A549 (cell line): Measurements from ENCODE around the gene PCDHB7. TPM values are rescaled to one million over a fixed set of nuclear protein-coding genes. Genes with fewer than 3 reads are reported as not detected.
A peak's percentile ranks its signal among the peaks of the same experiment; 100 is the strongest.
"Not testable (repeated sequence)": the region's sequence is repeated elsewhere in the genome, so short reads cannot be mapped to it uniquely, and the experiment has no call there.

ENCODE experiments used
- ATAC-seq, 2 experiments: fragments of 200-7000 bp in 1 of 2; fragments of >200 bp in 1 of 2; cut with Nextera tagmentation in 1 of 2; cut with Tn5 transposase in 1 of 2; 3 replicates each; pipeline versions ENCODE4 v1.8.0 to v1.9.1; 2018 to 2020; ENCODE audit warnings: mild to moderate bottlenecking in 1 of 2, moderate library complexity in 1 of 2
- CTCF ChIA-PET: fragments of 300-600 bp; sonication (Branson Sonifier 250); formaldehyde crosslinking; extraction: SDS; loops from one replicate; lab custom pipeline; 2021; ENCODE audit warnings: antibody characterized with exemption, inconsistent platforms; lab: Yijun Ruan, JAX
- POLR2A ChIA-PET: fragments of 350-600 bp; formaldehyde crosslinking; extraction: SDS; loops from one replicate; lab custom pipeline; 2021; ENCODE audit warnings: antibody characterized with exemption, inconsistent platforms; lab: Yijun Ruan, JAX
- DNase-seq, 2 experiments: peaks; one replicate each; pipeline versions ENCODE4 v3.0.0 to v3.0.0-alpha.2; 2011 to 2016; ENCODE audit warnings: low read depth in 1 of 2, low spot score in 1 of 2
- FAIRE-seq: peaks from 2 replicates; lab custom pipeline; 2011; peaks lifted over from hg19 to GRCh38; lab: Jason Lieb, UNC
- H3K27ac ChIP-seq, 2 experiments: fragments of >200 bp; sonication (Bioruptor Twin); formaldehyde crosslinking; 3 replicates each; pipeline ENCODE4 v1.5.1; 2016 to 2017
- H3K4me1 ChIP-seq: fragments of >200 bp; sonication (Bioruptor Twin); formaldehyde crosslinking; 3 replicates; pipeline ENCODE4 v1.6.1; 2016
- H3K4me2 ChIP-seq: fragments of >200 bp; sonication (Bioruptor Twin); formaldehyde crosslinking; 3 replicates; pipeline ENCODE4 v1.6.1; 2016
- H3K4me3 ChIP-seq: fragments of >200 bp; sonication (Bioruptor Twin); formaldehyde crosslinking; 3 replicates; pipeline ENCODE4 v1.5.1; 2016
- H3K9me3 ChIP-seq: fragments of >200 bp; sonication (Bioruptor Twin); formaldehyde crosslinking; 3 replicates; pipeline ENCODE4 v1.6.1; 2016
- EHMT2 ChIP-seq: fragments of 200-600 bp; sonication (generic); IDR thresholded peaks from 2 replicates; pipeline ENCODE4 v1.6.1; 2016; ENCODE audit warnings: antibody characterized with exemption, low read depth, mild to moderate bottlenecking, moderate library complexity
- ELK1 ChIP-seq: fragments of 150-350 bp; IDR thresholded peaks from 2 replicates; pipeline ENCODE4 v1.6.1; 2014; ENCODE audit warnings: low read depth, mild to moderate bottlenecking, low read length
- FOSB ChIP-seq: fragments of 250-450 bp; sonication (Bioruptor Pico); IDR thresholded peaks from 2 replicates; pipeline ENCODE4 v1.5.0; 2020; ENCODE audit warnings: mild to moderate bottlenecking, moderate library complexity
- FOSL2 ChIP-seq, 2 experiments: fragments of 450-650 bp in 1 of 2; fragments of >200 bp in 1 of 2; sonication (Bioruptor Twin) in 1 of 2; formaldehyde crosslinking; IDR thresholded peaks; 2 replicates each; pipeline versions ENCODE4 v1.5.0 to v1.6.1; 2016 to 2020; ENCODE audit warnings: mild to moderate bottlenecking in 1 of 2, moderate library complexity in 1 of 2
- GATA3 ChIP-seq: IDR thresholded peaks from 2 replicates; pipeline ENCODE4 v1.6.1; 2012; ENCODE audit warnings: borderline replicate concordance
- HOXB13 ChIP-seq: fragments of 250-450 bp; sonication (Bioruptor Pico); IDR thresholded peaks from 2 replicates; pipeline ENCODE4 v1.5.0; 2020; ENCODE audit warnings: low read depth, mild to moderate bottlenecking, moderate library complexity
- KDM5A ChIP-seq: fragments of 200-600 bp; sonication (generic); IDR thresholded peaks from 2 replicates; pipeline ENCODE4 v1.6.1; 2016; ENCODE audit warnings: antibody characterized with exemption, mild to moderate bottlenecking
- MAZ ChIP-seq: fragments of 150-350 bp; IDR thresholded peaks from 2 replicates; pipeline ENCODE4 v1.6.1; 2014; ENCODE audit warnings: antibody characterized with exemption, low read depth, low read length, borderline replicate concordance
- NFE2L2 ChIP-seq: fragments of 150-350 bp; conservative IDR thresholded peaks from 2 replicates; pipeline ENCODE4 v1.6.1; 2014; ENCODE audit warnings: low read length
- RAD21 ChIP-seq, 2 experiments: fragments of >200 bp in 1 of 2; sonication (Bioruptor Twin) in 1 of 2; formaldehyde crosslinking in 1 of 2; IDR thresholded peaks in 1 of 2; conservative IDR thresholded peaks in 1 of 2; 2 replicates in 1 of 2; 3 replicates in 1 of 2; pipeline ENCODE4 v1.6.1; 2012 to 2018; ENCODE audit warnings: inconsistent platforms in 1 of 2
- ZNF302 ChIP-seq: fragments of 250-450 bp; sonication (Bioruptor Pico); IDR thresholded peaks from 2 replicates; pipeline ENCODE4 v1.9.0; 2021; ENCODE audit warnings: inconsistent platforms, mild to moderate bottlenecking, moderate library complexity
- WGBS: methylation state at CpG from one replicate; pipeline ENCODE4 v1.1.6; 2017; ENCODE audit errors: missing lambda C conversion rate; 5-methylcytosine and 5-hydroxymethylcytosine counted together
- polyA minus RNA-seq: library from RNA; depleted of rRNA, polyadenylated mRNA; stranded (reverse); fragments of >200 nt; gene quantifications from 2 replicates; pipeline ENCODE4 v1.2.3, GENCODE V29; 2011; rRNA and poly(A)+ RNA removed
- polyA plus RNA-seq, 4 experiments: library from polyadenylated mRNA; depleted of rRNA in 3 of 4; stranded (reverse); fragments of >200 nt; fragmentation: RNase III in 1 of 4; extraction: RNeasy Plus Mini Kit Qiagen cat#74134 plus additional on column Dnase treatment in 1 of 4; gene quantifications; 2 replicates in 3 of 4; 3 replicates in 1 of 4; pipeline ENCODE4 v1.2.3, GENCODE V29; 2011 to 2017

The PCDHB7 gene
- 0.04 and 0.08 TPM in 2 replicates for polyA plus RNA-seq (2011; rRNA removed)
- polyA plus RNA-seq (2012; cell fraction: cytosol; rRNA removed): 0.01 and 0.03 TPM in 2 replicates
- 0.07 and 0.17 TPM in 2 replicates for polyA plus RNA-seq (2012; cell fraction: nucleus; rRNA removed)
- polyA plus RNA-seq (2017; fragmentation: RNase III; extraction: RNeasy Plus Mini Kit Qiagen cat#74134 plus additional on column Dnase treatment): 0.03 TPM in 2 of 3 replicates, not detected in the other
- 0.05 TPM in 1 of 2 replicates, not detected in the other for polyA minus RNA-seq

DNA sequence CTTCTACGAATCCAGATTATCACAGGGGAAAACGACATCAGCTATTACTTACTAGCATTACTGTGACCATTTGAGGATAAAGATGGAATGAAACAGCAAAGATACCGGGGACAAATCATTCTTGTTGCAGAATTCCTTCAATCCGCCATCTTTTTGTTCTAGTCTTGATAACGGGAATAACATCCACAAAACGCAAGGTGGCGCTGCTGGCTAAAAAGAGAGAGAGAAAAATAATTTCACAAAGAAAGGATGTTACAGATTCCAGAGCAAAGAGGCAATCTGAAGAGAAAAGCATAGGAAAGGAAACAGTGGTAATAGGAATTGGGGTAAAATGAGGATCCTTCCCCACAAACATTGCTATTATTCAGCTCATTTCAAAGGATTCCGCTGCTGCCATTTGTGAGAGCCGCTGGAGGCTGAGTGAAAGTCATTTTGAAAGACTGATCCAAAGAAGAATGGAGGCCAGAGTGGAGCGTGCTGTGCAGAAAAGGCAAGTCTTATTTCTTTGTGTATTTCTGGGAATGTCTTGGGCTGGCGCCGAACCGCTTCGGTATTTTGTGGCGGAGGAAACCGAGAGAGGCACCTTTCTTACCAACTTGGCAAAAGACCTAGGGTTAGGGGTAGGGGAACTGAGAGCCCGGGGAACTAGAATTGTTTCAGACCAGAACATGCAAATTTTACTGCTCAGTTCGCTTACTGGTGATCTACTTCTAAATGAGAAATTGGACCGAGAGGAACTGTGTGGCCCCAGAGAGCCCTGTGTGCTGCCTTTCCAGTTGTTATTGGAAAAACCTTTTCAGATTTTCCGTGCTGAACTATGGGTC is at the start of gene PCDHB7:
TSS of gene PCDHB7 (plus strand) at position 264 of the 824 bp plus-strand sequence. CDS start at position 456, 192 bp downstream.
- FAIRE-seq: peak; percentile 23
- POLR2A ChIA-PET: no interaction called here
- no peak for TF ChIP-seq NFE2L2
- no peak for TF ChIP-seq ZNF302 (CRISPR knock-in tag)
- no peak for TF ChIP-seq FOSB
- TF ChIP-seq RAD21 (conservative IDR thresholded peaks at IDR 0.05 in 1 of 2, IDR thresholded peaks at IDR 0.05 in 1 of 2): peak; percentile 16 to 46; a peak in 3 of 5 replicates
- WGBS: 35% methylated on average over 20 of the region's 20 CpGs
- CTCF ChIA-PET: interaction anchor here (1.0 to 1.6 kb wide), 2 partner anchors 147 to 157 kb away, joined by 3 read pairs; partner anchors contain the start of gene PCDHGA1
- H3K4me3 ChIP-seq: no peak within 1 kb of the TSS
- H3K4me1 ChIP-seq: no peaks in the 10 kb centered on the region
- peak; percentile 25 to 31 for DNase-seq
- ATAC-seq: no peak
- peaks cover 20% of the 10 kb centered on the region; the same call in 2 of the 3 replicates for H3K9me3 ChIP-seq
- H3K4me2 ChIP-seq: peak within 1 kb of the TSS; percentile 14; the same call in 1 of the 3 replicates
- no peak within 1 kb of the TSS for H3K27ac ChIP-seq

- FAIRE-seq, CTCF ChIA-PET, H3K27ac ChIP-seq, H3K4me1 ChIP-seq, H3K4me3 ChIP-seq, H3K4me2 ChIP-seq, POLR2A ChIA-PET, ATAC-seq, DNase-seq: not testable (repeated sequence)
- WGBS: 78% methylated on average over 25 of the region's 73 CpGs
- H3K9me3 ChIP-seq: peaks cover 15% of the 10 kb centered on the region; the same call in 1 of the 3 replicates
These were observed 48.9 kb upstream of the PCDHB7 start for GRCh38 chr5:141123396-141124135.

DNA sequence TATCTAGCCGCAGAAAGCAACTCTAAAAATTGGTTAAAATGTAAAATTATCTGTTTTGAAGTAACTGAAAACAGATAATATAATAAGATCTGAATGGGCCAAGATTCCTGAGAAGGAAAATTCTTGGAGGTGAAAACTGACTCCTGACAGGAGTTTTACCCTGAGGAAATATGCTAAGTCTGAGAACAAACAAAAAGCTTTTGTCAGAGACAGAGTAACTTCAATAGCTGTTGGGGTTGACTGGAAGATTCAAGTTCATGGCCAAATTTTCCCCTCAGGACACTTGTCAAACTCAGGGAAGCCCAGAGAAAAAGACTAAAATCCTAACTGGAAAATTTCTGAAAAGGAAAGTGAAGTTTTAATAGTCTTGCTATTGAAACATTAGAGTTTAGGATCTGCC is 45.1 kb upstream of the PCDHB7 start:
- WGBS: 87% methylated on average over 1 of the region's 1 CpG
- Histone ChIP-seq H3K4me3 (no peak overlapping the region), H3K9me3 (peaks cover 15% of the 10 kb centered on the region; the same call in 1 of the 3 replicates), H3K4me1 (no peaks in the 10 kb centered on the region), H3K27ac (no peak overlapping the region), H3K4me2 (no peak overlapping the region)
- ATAC-seq: no peak
- no peak for TF ChIP-seq NFE2L2
- TF ChIP-seq GATA3: no peak
- TF ChIP-seq MAZ: no peak
- no peak for TF ChIP-seq ELK1
- TF ChIP-seq FOSL2 (IDR thresholded peaks at IDR 0.05): no peak
- no peak for TF ChIP-seq FOSL2 (CRISPR knock-in tag; IDR thresholded peaks at IDR 0.05)
- TF ChIP-seq HOXB13 (CRISPR knock-in tag): no peak
- no peak for TF ChIP-seq KDM5A
- no peak for TF ChIP-seq EHMT2
- no peak for FAIRE-seq
- no peak for DNase-seq
- POLR2A ChIA-PET: no interaction called here
- CTCF ChIA-PET: interaction anchor here (1.5 to 2.0 kb wide), 2 partner anchors 33 to 86 kb away, joined by 5 to 6 read pairs; partner anchors contain the start of gene PCDHB2
